ENCODE measurements around the gene TMC4.

DNA sequence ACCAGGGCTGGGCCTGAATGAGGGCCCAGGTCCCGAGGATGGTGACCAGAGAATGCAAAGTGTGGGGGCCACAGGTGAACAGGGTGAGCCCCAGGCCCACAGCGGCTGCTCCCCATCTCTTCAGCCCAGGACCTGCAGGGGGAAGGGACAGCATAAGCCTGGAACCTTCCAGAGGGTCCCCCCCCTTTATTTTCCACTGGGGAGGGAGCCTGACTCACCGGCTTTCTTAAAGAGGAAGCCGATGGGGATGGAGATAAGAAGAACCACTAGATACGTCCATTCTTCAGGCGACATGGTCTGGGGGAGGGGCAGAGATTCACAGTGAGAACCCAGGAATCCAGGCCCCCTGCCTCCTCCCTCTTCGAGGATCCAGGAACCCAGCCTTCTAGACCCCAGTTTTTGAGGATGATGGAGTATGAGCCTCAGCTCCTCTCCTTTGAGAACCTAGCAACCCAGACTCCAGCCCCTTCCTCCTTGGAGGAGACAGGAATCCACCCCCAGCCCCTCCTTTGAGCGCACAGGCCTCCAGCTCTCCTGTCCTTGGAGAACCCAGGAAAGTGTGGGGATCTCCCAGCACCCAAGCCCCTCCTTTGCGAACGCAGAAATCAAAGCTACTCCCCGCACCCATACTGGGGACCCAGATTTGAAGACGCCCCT, 15.4 kb upstream of the TMC4 start:
- TF ChIP-seq, protein P1, sequence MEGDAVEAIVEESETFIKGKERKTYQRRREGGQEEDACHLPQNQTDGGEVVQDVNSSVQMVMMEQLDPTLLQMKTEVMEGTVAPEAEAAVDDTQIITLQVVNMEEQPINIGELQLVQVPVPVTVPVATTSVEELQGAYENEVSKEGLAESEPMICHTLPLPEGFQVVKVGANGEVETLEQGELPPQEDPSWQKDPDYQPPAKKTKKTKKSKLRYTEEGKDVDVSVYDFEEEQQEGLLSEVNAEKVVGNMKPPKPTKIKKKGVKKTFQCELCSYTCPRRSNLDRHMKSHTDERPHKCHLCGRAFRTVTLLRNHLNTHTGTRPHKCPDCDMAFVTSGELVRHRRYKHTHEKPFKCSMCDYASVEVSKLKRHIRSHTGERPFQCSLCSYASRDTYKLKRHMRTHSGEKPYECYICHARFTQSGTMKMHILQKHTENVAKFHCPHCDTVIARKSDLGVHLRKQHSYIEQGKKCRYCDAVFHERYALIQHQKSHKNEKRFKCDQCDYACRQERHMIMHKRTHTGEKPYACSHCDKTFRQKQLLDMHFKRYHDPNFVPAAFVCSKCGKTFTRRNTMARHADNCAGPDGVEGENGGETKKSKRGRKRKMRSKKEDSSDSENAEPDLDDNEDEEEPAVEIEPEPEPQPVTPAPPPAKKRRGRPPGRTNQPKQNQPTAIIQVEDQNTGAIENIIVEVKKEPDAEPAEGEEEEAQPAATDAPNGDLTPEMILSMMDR (conservative IDR thresholded peaks at IDR 0.05; ENCODE audit: low read length) = no peak
- TF ChIP-seq EZH2phosphoT487 (IDR thresholded peaks at IDR 0.05; ENCODE audit: borderline replicate concordance) = no peak
